ENCODE results near the gene ADAMTSL2.

DNA sequence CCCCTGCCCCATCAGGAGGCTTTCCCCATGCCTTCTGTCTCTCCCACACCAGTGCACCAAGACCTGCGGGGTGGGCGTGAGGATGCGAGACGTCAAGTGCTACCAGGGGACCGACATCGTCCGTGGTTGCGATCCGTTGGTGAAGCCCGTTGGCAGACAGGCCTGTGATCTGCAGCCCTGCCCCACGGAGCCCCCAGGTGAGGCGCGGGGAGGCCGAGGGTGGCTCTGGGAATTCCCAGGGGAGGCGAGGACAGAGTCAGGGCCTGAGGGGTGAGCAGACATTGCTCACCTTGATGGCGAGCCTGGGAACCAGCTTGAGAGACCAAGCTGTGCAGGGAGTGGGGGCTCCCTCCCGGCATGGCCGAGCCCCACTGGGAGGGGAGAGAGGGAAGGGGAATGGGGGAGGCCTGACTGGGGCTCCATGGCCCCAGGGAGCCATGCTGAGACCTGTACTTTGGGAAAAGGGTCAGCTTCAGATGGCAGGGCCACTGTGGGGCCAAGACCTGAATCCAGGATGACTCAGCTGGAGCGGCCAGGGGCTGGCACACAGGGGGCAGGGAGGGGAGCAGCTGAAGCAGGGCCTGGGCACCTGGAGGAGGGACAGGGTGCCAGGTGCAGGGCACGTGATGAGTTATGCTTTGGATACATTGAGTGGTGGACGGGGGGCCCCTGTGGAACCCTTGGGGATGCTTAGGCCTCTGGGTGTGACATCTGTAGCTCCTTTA, 39.4 kb downstream of the ADAMTSL2 start:
- TF ChIP-seq, protein P1, sequence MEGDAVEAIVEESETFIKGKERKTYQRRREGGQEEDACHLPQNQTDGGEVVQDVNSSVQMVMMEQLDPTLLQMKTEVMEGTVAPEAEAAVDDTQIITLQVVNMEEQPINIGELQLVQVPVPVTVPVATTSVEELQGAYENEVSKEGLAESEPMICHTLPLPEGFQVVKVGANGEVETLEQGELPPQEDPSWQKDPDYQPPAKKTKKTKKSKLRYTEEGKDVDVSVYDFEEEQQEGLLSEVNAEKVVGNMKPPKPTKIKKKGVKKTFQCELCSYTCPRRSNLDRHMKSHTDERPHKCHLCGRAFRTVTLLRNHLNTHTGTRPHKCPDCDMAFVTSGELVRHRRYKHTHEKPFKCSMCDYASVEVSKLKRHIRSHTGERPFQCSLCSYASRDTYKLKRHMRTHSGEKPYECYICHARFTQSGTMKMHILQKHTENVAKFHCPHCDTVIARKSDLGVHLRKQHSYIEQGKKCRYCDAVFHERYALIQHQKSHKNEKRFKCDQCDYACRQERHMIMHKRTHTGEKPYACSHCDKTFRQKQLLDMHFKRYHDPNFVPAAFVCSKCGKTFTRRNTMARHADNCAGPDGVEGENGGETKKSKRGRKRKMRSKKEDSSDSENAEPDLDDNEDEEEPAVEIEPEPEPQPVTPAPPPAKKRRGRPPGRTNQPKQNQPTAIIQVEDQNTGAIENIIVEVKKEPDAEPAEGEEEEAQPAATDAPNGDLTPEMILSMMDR (conservative IDR thresholded peaks at IDR 0.05), result no peak
- TF ChIP-seq ZFX (IDR thresholded peaks at IDR 0.05), result no peak
